Liver (tissue), 9 donors: Measurements from ENCODE around the gene AEBP1. TPM values are rescaled to one million over a fixed set of nuclear protein-coding genes. Genes with fewer than 3 reads are reported as not detected.
A peak's percentile ranks its signal among the peaks of the same experiment; 100 is the strongest.

Experiments
- DNase-seq: peaks from one replicate; pipeline ENCODE4 v3.0.0-alpha.2; 2017; ENCODE audit warnings: low spot score
- H3K27ac ChIP-seq, 2 donors: one replicate each; pipeline ENCODE4 v1.7.0; 2013; ENCODE audit warnings: inconsistent platforms in 2 of 2, low read length in 2 of 2, control low read depth in 1 of 2, low read depth in 1 of 2, mild to moderate bottlenecking in 1 of 2
- H3K27me3 ChIP-seq, 4 donors: one replicate each; pipeline versions ENCODE4 v1.6.1 to v1.7.0; 2013; ENCODE audit warnings: low read length in 3 of 4, inconsistent platforms in 1 of 4, mild to moderate bottlenecking in 1 of 4, moderate library complexity in 1 of 4; ENCODE audit not compliant: control insufficient read depth in 4 of 4, insufficient read depth in 4 of 4
- H3K36me3 ChIP-seq, 4 donors: one replicate each; pipeline versions ENCODE4 v1.6.1 to v1.7.0; 2013; ENCODE audit warnings: low read length in 3 of 4, mild to moderate bottlenecking in 3 of 4, low read depth in 1 of 4, moderate library complexity in 1 of 4; ENCODE audit not compliant: control insufficient read depth in 4 of 4, insufficient read depth in 3 of 4
- H3K4me1 ChIP-seq, 4 donors: one replicate each; pipeline versions ENCODE4 v1.6.1 to v1.7.0; 2013; ENCODE audit warnings: low read length in 3 of 4, mild to moderate bottlenecking in 3 of 4, moderate library complexity in 1 of 4; ENCODE audit not compliant: control insufficient read depth in 4 of 4, insufficient read depth in 4 of 4
- H3K4me3 ChIP-seq, 3 donors: one replicate each; pipeline versions ENCODE4 v1.6.1 to v1.7.0; 2013; ENCODE audit warnings: low read length in 3 of 3, control low read depth in 1 of 3, low read depth in 1 of 3, mild to moderate bottlenecking in 1 of 3
- H3K9ac ChIP-seq, 2 donors: one replicate each; pipeline ENCODE4 v1.7.0; 2013; ENCODE audit warnings: low read length in 2 of 2, mild to moderate bottlenecking in 2 of 2, moderate library complexity in 2 of 2, control low read depth in 1 of 2, low read depth in 1 of 2
- H3K9me3 ChIP-seq, 4 donors: one replicate each; pipeline versions ENCODE4 v1.6.1 to v1.7.0; 2013; ENCODE audit warnings: low read length in 3 of 4; ENCODE audit not compliant: control insufficient read depth in 4 of 4
- ATF3 ChIP-seq: IDR thresholded peaks from 2 replicates; pipeline ENCODE4 v1.6.1; 2016; ENCODE audit warnings: antibody characterized with exemption
- EGR1 ChIP-seq, 2 donors: IDR thresholded peaks; 2 replicates each; pipeline ENCODE4 v1.6.1; 2016 to 2018; ENCODE audit warnings: antibody characterized with exemption in 2 of 2, low read depth in 2 of 2
- FOXA1 ChIP-seq: IDR thresholded peaks from 2 replicates; pipeline ENCODE4 v1.6.1; 2016; ENCODE audit warnings: antibody characterized with exemption
- FOXA2 ChIP-seq: IDR thresholded peaks from 2 replicates; pipeline ENCODE4 v1.6.1; 2016; ENCODE audit warnings: antibody characterized with exemption
- GABPA ChIP-seq, 2 donors: IDR thresholded peaks in 1 of 2; conservative IDR thresholded peaks in 1 of 2; 2 replicates each; pipeline ENCODE4 v1.6.1; 2016; ENCODE audit warnings: antibody characterized with exemption in 2 of 2, mild to moderate bottlenecking in 1 of 2, moderate library complexity in 1 of 2
- HNF4A ChIP-seq, 2 donors: conservative IDR thresholded peaks; 2 replicates each; pipeline ENCODE4 v1.6.1; 2016; ENCODE audit warnings: antibody characterized with exemption in 2 of 2, mild to moderate bottlenecking in 2 of 2
- HNF4G ChIP-seq: IDR thresholded peaks from 2 replicates; pipeline ENCODE4 v1.6.1; 2016; ENCODE audit warnings: antibody characterized with exemption
- JUND ChIP-seq, 2 donors: IDR thresholded peaks; 2 replicates each; pipeline ENCODE4 v1.6.1; 2016; ENCODE audit warnings: antibody characterized with exemption in 2 of 2
- MAX ChIP-seq: IDR thresholded peaks from 2 replicates; pipeline ENCODE4 v1.6.1; 2016; ENCODE audit warnings: antibody characterized with exemption
- NR2F2 ChIP-seq: IDR thresholded peaks from 2 replicates; pipeline ENCODE4 v1.6.1; 2016; ENCODE audit warnings: antibody characterized with exemption
- RAD21 ChIP-seq, 2 donors: IDR thresholded peaks; 2 replicates each; pipeline ENCODE4 v1.6.1; 2016; ENCODE audit warnings: antibody characterized with exemption in 2 of 2, mild to moderate bottlenecking in 2 of 2
- RXRA ChIP-seq, 2 donors: IDR thresholded peaks; 2 replicates each; pipeline ENCODE4 v1.6.1; 2017 to 2018; ENCODE audit warnings: antibody characterized with exemption in 2 of 2, mild to moderate bottlenecking in 1 of 2
- SP1 ChIP-seq: IDR thresholded peaks from 2 replicates; pipeline ENCODE4 v1.6.1; 2018; ENCODE audit warnings: antibody characterized with exemption, mild to moderate bottlenecking
- TAF1 ChIP-seq: conservative IDR thresholded peaks from 2 replicates; pipeline ENCODE4 v1.6.1; 2016; ENCODE audit warnings: antibody characterized with exemption, mild to moderate bottlenecking
- YY1 ChIP-seq: IDR thresholded peaks from 2 replicates; pipeline ENCODE4 v1.6.1; 2016; ENCODE audit warnings: antibody characterized with exemption, mild to moderate bottlenecking
- WGBS: extraction: QIAGEN DNeasy Blood & Tissue Kit; methylation state at CpG from one replicate; pipeline ENCODE4 v1.1.7; 2013; 5-methylcytosine and 5-hydroxymethylcytosine counted together
- polyA plus RNA-seq, 2 donors: library from polyadenylated mRNA; stranded (reverse) in 1 of 2; unstranded in 1 of 2; fragments of 200-250 nt in 1 of 2; fragments of >200 nt in 1 of 2; fragmentation: Nextera tagmentation in 1 of 2; extraction: Ambion mirVana in 1 of 2; gene quantifications; one replicate each; pipeline versions ENCODE4 v1.2.1 to v1.2.3, GENCODE V29; 2013 to 2015
- total RNA-seq, 2 donors: library from RNA; depleted of rRNA; stranded (reverse); fragments of >200 nt; gene quantifications; one replicate each; pipeline ENCODE4 v1.2.3, GENCODE V29; 2014
- TF ChIP-seq, protein P1 (sequence below): fragments of 150-350 bp; IDR thresholded peaks from 2 replicates; pipeline ENCODE4 v1.5.1; 2017; ENCODE audit warnings: improper control_type of control experiment, low read depth, low read length; ENCODE audit not compliant: missing input control
- TF ChIP-seq, protein P2 (sequence below): IDR thresholded peaks from 2 replicates; pipeline ENCODE4 v1.6.1; 2016; ENCODE audit warnings: antibody characterized with exemption, mild to moderate bottlenecking
- TF ChIP-seq, protein P3 (sequence below): IDR thresholded peaks from 2 replicates; pipeline ENCODE4 v1.6.1; 2016; ENCODE audit warnings: antibody characterized with exemption
- donor health status: healthy.
- donor health status: healthy.
- donor health status: healthy.
- donor health status: healthy.
- donor health status: healthy.

Gene AEBP1
- total and polyA plus RNA-seq, 4 donors, result 3.4 to 13.3 (median 7.7) TPM

GRCh38 chr7:44128721-44129582 lies 24.8 kb downstream of the AEBP1 start:
- Histone ChIP-seq H3K9me3 (no peaks in the 10 kb centered on the region), H3K4me3 (no peak overlapping the region), H3K27ac (no peak overlapping the region), H3K9ac (no peak overlapping the region), H3K36me3 (no peaks in the 10 kb centered on the region), H3K4me1 (peaks cover 2 to 21% (median 17%) of the 10 kb centered on the region in 4 donors), H3K27me3 (no peaks in the 10 kb centered on the region)
- TF ChIP-seq HNF4G (no peak), SP1 (no peak), FOXA2 (no peak), FOXA1 (no peak), TAF1 (no peak), YY1 (no peak), HNF4A (conservative IDR thresholded peaks at IDR 0.05) (no peak), ATF3 (no peak)
- WGBS, result 80% methylated on average over 6 of the region's 6 CpGs
- DNase-seq, result no peak

- Histone ChIP-seq H3K27ac (peak overlapping the region in 1 of 2 donors; percentile 40), H3K4me3 (no peak overlapping the region), H3K27me3 (no peaks in the 10 kb centered on the region), H3K4me1 (peaks cover 2 to 13% (median 8%) of the 10 kb centered on the region in 4 donors), H3K9me3 (no peaks in the 10 kb centered on the region), H3K9ac (no peak overlapping the region), H3K36me3 (no peaks in the 10 kb centered on the region)
- TF ChIP-seq RXRA (IDR thresholded peaks at IDR 0.05), result peak; percentile 97
- no peak for TF ChIP-seq YY1
- TF ChIP-seq, protein P1, sequence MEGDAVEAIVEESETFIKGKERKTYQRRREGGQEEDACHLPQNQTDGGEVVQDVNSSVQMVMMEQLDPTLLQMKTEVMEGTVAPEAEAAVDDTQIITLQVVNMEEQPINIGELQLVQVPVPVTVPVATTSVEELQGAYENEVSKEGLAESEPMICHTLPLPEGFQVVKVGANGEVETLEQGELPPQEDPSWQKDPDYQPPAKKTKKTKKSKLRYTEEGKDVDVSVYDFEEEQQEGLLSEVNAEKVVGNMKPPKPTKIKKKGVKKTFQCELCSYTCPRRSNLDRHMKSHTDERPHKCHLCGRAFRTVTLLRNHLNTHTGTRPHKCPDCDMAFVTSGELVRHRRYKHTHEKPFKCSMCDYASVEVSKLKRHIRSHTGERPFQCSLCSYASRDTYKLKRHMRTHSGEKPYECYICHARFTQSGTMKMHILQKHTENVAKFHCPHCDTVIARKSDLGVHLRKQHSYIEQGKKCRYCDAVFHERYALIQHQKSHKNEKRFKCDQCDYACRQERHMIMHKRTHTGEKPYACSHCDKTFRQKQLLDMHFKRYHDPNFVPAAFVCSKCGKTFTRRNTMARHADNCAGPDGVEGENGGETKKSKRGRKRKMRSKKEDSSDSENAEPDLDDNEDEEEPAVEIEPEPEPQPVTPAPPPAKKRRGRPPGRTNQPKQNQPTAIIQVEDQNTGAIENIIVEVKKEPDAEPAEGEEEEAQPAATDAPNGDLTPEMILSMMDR, result peak; percentile 84
- peak in 1 of 2 donors; percentile 70 for TF ChIP-seq GABPA (IDR thresholded peaks at IDR 0.05 in 1 of 2, conservative IDR thresholded peaks at IDR 0.05 in 1 of 2)
- no peak for TF ChIP-seq NR2F2
- TF ChIP-seq TAF1, result no peak
- no peak for TF ChIP-seq HNF4G
- peak; percentile 89 for TF ChIP-seq SP1
- TF ChIP-seq, protein P2, sequence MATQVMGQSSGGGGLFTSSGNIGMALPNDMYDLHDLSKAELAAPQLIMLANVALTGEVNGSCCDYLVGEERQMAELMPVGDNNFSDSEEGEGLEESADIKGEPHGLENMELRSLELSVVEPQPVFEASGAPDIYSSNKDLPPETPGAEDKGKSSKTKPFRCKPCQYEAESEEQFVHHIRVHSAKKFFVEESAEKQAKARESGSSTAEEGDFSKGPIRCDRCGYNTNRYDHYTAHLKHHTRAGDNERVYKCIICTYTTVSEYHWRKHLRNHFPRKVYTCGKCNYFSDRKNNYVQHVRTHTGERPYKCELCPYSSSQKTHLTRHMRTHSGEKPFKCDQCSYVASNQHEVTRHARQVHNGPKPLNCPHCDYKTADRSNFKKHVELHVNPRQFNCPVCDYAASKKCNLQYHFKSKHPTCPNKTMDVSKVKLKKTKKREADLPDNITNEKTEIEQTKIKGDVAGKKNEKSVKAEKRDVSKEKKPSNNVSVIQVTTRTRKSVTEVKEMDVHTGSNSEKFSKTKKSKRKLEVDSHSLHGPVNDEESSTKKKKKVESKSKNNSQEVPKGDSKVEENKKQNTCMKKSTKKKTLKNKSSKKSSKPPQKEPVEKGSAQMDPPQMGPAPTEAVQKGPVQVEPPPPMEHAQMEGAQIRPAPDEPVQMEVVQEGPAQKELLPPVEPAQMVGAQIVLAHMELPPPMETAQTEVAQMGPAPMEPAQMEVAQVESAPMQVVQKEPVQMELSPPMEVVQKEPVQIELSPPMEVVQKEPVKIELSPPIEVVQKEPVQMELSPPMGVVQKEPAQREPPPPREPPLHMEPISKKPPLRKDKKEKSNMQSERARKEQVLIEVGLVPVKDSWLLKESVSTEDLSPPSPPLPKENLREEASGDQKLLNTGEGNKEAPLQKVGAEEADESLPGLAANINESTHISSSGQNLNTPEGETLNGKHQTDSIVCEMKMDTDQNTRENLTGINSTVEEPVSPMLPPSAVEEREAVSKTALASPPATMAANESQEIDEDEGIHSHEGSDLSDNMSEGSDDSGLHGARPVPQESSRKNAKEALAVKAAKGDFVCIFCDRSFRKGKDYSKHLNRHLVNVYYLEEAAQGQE, result peak; percentile 30
- peak; percentile 90 for TF ChIP-seq FOXA1
- peak; percentile 97 to 99 for TF ChIP-seq RAD21 (IDR thresholded peaks at IDR 0.05)
- no peak for TF ChIP-seq MAX
- peak; percentile 60 to 69 for TF ChIP-seq HNF4A (conservative IDR thresholded peaks at IDR 0.05)
- TF ChIP-seq ATF3, result no peak
- no peak for TF ChIP-seq EGR1 (IDR thresholded peaks at IDR 0.05; ENCODE audit: low read depth in 2 of 2)
- TF ChIP-seq, protein P3, sequence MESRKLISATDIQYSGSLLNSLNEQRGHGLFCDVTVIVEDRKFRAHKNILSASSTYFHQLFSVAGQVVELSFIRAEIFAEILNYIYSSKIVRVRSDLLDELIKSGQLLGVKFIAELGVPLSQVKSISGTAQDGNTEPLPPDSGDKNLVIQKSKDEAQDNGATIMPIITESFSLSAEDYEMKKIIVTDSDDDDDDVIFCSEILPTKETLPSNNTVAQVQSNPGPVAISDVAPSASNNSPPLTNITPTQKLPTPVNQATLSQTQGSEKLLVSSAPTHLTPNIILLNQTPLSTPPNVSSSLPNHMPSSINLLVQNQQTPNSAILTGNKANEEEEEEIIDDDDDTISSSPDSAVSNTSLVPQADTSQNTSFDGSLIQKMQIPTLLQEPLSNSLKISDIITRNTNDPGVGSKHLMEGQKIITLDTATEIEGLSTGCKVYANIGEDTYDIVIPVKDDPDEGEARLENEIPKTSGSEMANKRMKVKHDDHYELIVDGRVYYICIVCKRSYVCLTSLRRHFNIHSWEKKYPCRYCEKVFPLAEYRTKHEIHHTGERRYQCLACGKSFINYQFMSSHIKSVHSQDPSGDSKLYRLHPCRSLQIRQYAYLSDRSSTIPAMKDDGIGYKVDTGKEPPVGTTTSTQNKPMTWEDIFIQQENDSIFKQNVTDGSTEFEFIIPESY, result no peak
- peak; percentile 95 for TF ChIP-seq FOXA2
- no peak for TF ChIP-seq JUND (IDR thresholded peaks at IDR 0.05)
- 69% methylated on average over 12 of the region's 12 CpGs for WGBS
- DNase-seq, result peak; percentile 44
Measured at GRCh38 chr7:44131173-44132029, 27.3 kb downstream of the AEBP1 start.
